Measurements from ENCODE around the gene SCO2. TPM values are rescaled to one million over a fixed set of nuclear protein-coding genes. Genes with fewer than 3 reads are reported as not detected.

SCO2 gene
- total and polyA plus RNA-seq, 2 of the 13 experiments (the other 11 are each of a cell fraction or from before 2014, with no cell fraction given) = 0.32 to 3.7 TPM

DNA sequence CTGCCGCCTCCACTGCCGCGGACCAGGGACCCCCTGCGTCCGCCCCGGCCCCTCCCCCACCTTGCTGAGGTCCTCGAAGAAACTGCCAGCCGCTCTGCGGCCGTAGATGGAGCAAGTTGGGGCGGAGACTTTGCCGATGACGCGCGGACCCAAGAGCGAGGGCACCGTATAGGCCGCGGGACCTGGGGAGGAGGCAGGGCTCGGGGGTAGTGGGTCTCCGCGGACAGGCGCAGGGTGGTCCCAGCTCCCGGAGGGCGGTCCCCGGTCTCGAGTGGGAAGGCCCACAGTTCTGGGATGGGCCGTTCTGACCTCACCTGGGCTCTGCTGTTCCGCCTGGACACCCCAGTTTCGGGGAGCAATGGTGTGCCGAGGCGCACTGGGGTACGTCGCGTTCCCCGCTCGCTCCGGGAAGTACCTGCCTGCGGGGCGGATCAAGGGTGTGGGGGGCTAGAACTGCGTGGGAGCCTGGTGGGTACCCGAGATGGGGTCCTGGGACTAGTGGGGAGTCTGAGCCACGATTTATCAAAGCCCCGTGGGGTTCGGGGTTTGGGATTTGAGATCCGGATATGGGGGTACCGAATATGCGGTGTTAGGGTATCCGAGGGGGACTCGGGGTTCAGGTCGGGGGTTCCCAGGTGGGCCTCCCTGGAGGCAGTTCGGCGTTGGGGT is 5.6 kb upstream of the SCO2 start (continued):
- TF ChIP-seq, protein P1, sequence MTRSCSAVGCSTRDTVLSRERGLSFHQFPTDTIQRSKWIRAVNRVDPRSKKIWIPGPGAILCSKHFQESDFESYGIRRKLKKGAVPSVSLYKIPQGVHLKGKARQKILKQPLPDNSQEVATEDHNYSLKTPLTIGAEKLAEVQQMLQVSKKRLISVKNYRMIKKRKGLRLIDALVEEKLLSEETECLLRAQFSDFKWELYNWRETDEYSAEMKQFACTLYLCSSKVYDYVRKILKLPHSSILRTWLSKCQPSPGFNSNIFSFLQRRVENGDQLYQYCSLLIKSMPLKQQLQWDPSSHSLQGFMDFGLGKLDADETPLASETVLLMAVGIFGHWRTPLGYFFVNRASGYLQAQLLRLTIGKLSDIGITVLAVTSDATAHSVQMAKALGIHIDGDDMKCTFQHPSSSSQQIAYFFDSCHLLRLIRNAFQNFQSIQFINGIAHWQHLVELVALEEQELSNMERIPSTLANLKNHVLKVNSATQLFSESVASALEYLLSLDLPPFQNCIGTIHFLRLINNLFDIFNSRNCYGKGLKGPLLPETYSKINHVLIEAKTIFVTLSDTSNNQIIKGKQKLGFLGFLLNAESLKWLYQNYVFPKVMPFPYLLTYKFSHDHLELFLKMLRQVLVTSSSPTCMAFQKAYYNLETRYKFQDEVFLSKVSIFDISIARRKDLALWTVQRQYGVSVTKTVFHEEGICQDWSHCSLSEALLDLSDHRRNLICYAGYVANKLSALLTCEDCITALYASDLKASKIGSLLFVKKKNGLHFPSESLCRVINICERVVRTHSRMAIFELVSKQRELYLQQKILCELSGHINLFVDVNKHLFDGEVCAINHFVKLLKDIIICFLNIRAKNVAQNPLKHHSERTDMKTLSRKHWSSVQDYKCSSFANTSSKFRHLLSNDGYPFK (CRISPR knock-in tag; IDR thresholded peaks at IDR 0.05; ENCODE audit: borderline replicate concordance) = no peak
- TF ChIP-seq EHMT2 (IDR thresholded peaks at IDR 0.05; ENCODE audit: borderline replicate concordance, low read depth, low read length) = no peak
- TF ChIP-seq ATRX (CRISPR knock-in tag; IDR thresholded peaks at IDR 0.05; ENCODE audit: borderline replicate concordance) = no peak
- TF ChIP-seq THYN1 (CRISPR knock-in tag; IDR thresholded peaks at IDR 0.05; ENCODE audit: borderline replicate concordance, low read depth) = no peak
- no peak for TF ChIP-seq GABPA (IDR thresholded peaks at IDR 0.05; ENCODE audit: low read depth, low read length)
- no peak for TF ChIP-seq GABPA (CRISPR knock-in tag; IDR thresholded peaks at IDR 0.05; ENCODE audit: low read depth)
- no peak for TF ChIP-seq ZNF678 (CRISPR knock-in tag; IDR thresholded peaks at IDR 0.05)
- TF ChIP-seq THAP11 (CRISPR knock-in tag; IDR thresholded peaks at IDR 0.05) = no peak
- TF ChIP-seq ZNF331 (CRISPR knock-in tag; IDR thresholded peaks at IDR 0.05) = no peak
- TF ChIP-seq SMAD1 (CRISPR knock-in tag; IDR thresholded peaks at IDR 0.05; ENCODE audit: borderline replicate concordance, low read depth) = no peak; the same call in 1 of the 2 replicates
- TF ChIP-seq DPF2 (CRISPR knock-in tag; IDR thresholded peaks at IDR 0.05; ENCODE audit: borderline replicate concordance, low read depth) = no peak
- TF ChIP-seq KLF15 (CRISPR knock-in tag; IDR thresholded peaks at IDR 0.05; ENCODE audit: borderline replicate concordance) = no peak
- TF ChIP-seq, protein P2, sequence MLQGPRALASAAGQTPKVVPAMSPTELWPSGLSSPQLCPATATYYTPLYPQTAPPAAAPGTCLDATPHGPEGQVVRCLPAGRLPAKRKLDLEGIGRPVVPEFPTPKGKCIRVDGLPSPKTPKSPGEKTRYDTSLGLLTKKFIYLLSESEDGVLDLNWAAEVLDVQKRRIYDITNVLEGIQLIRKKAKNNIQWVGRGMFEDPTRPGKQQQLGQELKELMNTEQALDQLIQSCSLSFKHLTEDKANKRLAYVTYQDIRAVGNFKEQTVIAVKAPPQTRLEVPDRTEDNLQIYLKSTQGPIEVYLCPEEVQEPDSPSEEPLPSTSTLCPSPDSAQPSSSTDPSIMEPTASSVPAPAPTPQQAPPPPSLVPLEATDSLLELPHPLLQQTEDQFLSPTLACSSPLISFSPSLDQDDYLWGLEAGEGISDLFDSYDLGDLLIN (CRISPR knock-in tag; IDR thresholded peaks at IDR 0.05; ENCODE audit: borderline replicate concordance) = no peak
- TF ChIP-seq ZBTB1 (CRISPR knock-in tag; IDR thresholded peaks at IDR 0.05; ENCODE audit: borderline replicate concordance) = no peak
- no peak; the same call in 1 of the 2 replicates for TF ChIP-seq ZNF777 (CRISPR knock-in tag; IDR thresholded peaks at IDR 0.05)
- TF ChIP-seq, protein P3, sequence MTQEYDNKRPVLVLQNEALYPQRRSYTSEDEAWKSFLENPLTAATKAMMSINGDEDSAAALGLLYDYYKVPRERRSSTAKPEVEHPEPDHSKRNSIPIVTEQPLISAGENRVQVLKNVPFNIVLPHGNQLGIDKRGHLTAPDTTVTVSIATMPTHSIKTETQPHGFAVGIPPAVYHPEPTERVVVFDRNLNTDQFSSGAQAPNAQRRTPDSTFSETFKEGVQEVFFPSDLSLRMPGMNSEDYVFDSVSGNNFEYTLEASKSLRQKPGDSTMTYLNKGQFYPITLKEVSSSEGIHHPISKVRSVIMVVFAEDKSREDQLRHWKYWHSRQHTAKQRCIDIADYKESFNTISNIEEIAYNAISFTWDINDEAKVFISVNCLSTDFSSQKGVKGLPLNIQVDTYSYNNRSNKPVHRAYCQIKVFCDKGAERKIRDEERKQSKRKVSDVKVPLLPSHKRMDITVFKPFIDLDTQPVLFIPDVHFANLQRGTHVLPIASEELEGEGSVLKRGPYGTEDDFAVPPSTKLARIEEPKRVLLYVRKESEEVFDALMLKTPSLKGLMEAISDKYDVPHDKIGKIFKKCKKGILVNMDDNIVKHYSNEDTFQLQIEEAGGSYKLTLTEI (CRISPR knock-in tag; conservative IDR thresholded peaks at IDR 0.05) = no peak
- TF ChIP-seq JUNB (CRISPR knock-in tag; IDR thresholded peaks at IDR 0.05; ENCODE audit: borderline replicate concordance) = no peak
- no peak for TF ChIP-seq RFXAP (CRISPR knock-in tag; IDR thresholded peaks at IDR 0.05; ENCODE audit: borderline replicate concordance)
- TF ChIP-seq HNRNPLL (IDR thresholded peaks at IDR 0.05; ENCODE audit: low read depth, low read length, poor library complexity, severe bottlenecking) = peak; percentile 97
- TF ChIP-seq, protein P4, sequence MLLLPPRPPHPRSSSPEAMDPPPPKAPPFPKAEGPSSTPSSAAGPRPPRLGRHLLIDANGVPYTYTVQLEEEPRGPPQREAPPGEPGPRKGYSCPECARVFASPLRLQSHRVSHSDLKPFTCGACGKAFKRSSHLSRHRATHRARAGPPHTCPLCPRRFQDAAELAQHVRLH (CRISPR knock-in tag; IDR thresholded peaks at IDR 0.05; ENCODE audit: borderline replicate concordance, low read depth) = no peak
- TF ChIP-seq GABPB1 (CRISPR knock-in tag; IDR thresholded peaks at IDR 0.05) = 0 out of 2 replicates have a peak, but pooled peaks have one; percentile 7
- TF ChIP-seq ATF7-NPFF (CRISPR knock-in tag; IDR thresholded peaks at IDR 0.05; ENCODE audit: low read depth) = peak; percentile 65; the same call in 1 of the 2 replicates
- no peak for TF ChIP-seq ZNF382 (CRISPR knock-in tag; IDR thresholded peaks at IDR 0.05; ENCODE audit: borderline replicate concordance)
- no peak for TF ChIP-seq NBN (conservative IDR thresholded peaks at IDR 0.05)
- 0 out of 2 replicates have a peak, but pooled peaks have one; percentile 17 for TF ChIP-seq NR2F2 (IDR thresholded peaks at IDR 0.05; ENCODE audit: borderline replicate concordance, low read depth)

All from HepG2 (cell line).